Astrocyte (in vitro differentiated cells and primary cell): ENCODE results near the gene KIAA0319L. TPM values are rescaled to one million over a fixed set of nuclear protein-coding genes. Genes with fewer than 3 reads are reported as not detected.
"Not testable (repeated sequence)": the region's sequence is repeated elsewhere in the genome, so short reads cannot be mapped to it uniquely, and the experiment has no call there.

Experiments used
- DNase-seq: peaks from one replicate; pipeline ENCODE4 v3.0.0-alpha.2; 2010; ENCODE audit warnings: low read depth
- FAIRE-seq: peaks from 2 replicates; lab custom pipeline; 2011; peaks lifted over from hg19 to GRCh38; lab: Jason Lieb, UNC
- H2AFZ ChIP-seq: 2 replicates; pipeline ENCODE4 v1.6.0; 2012; ENCODE audit warnings: low read depth, low read length, inconsistent platforms
- H3K27ac ChIP-seq: 2 replicates; pipeline ENCODE4 v1.5.1; 2011; ENCODE audit warnings: low read depth, low read length, inconsistent platforms
- H3K27me3 ChIP-seq: 2 replicates; pipeline ENCODE4 v1.6.0; 2011; ENCODE audit warnings: low read length, inconsistent platforms; ENCODE audit not compliant: insufficient read depth
- H3K36me3 ChIP-seq: 2 replicates; pipeline ENCODE4 v1.5.1; 2011; ENCODE audit warnings: low read length, inconsistent platforms; ENCODE audit not compliant: insufficient read depth
- H3K4me1 ChIP-seq: 2 replicates; pipeline ENCODE4 v1.5.1; 2011; ENCODE audit warnings: low read length, inconsistent platforms; ENCODE audit not compliant: insufficient read depth
- H3K4me2 ChIP-seq: 2 replicates; pipeline ENCODE4 v1.6.0; 2012; ENCODE audit warnings: low read length, inconsistent platforms
- H3K4me3 ChIP-seq: 2 replicates; pipeline ENCODE4 v1.5.1; 2011; ENCODE audit warnings: low read depth, mild to moderate bottlenecking, low read length, inconsistent platforms; ENCODE audit not compliant: insufficient read depth
- H3K79me2 ChIP-seq: 2 replicates; pipeline ENCODE4 v1.6.0; 2012; ENCODE audit warnings: mild to moderate bottlenecking, low read length, inconsistent platforms; ENCODE audit not compliant: insufficient read depth
- H3K9ac ChIP-seq: 2 replicates; pipeline ENCODE4 v1.6.0; 2012; ENCODE audit warnings: mild to moderate bottlenecking, low read length, inconsistent platforms
- H3K9me3 ChIP-seq: 2 replicates; pipeline ENCODE4 v1.5.1; 2012; ENCODE audit warnings: low read depth, mild to moderate bottlenecking, low read length, inconsistent platforms; ENCODE audit not compliant: insufficient read depth
- H4K20me1 ChIP-seq: 2 replicates; pipeline ENCODE4 v1.6.0; 2012; ENCODE audit warnings: low read length, inconsistent platforms; ENCODE audit not compliant: insufficient read depth
- H3K27ac Mint-ChIP-seq: one replicate; pipeline ENCODE4 v1.8.0; 2021; ENCODE audit warnings: mild to moderate bottlenecking, mixed read lengths; ENCODE audit not compliant: unreplicated experiment
- H3K27me3 Mint-ChIP-seq: one replicate; pipeline ENCODE4 v1.8.0; 2021; ENCODE audit warnings: low read depth, mixed read lengths; ENCODE audit not compliant: unreplicated experiment
- H3K36me3 Mint-ChIP-seq: one replicate; pipeline ENCODE4 v1.8.0; 2021; ENCODE audit warnings: low read depth, mixed read lengths; ENCODE audit not compliant: unreplicated experiment
- H3K4me1 Mint-ChIP-seq: one replicate; pipeline ENCODE4 v1.8.0; 2021; ENCODE audit warnings: low read depth, mixed read lengths; ENCODE audit not compliant: unreplicated experiment
- H3K4me3 Mint-ChIP-seq: one replicate; pipeline ENCODE4 v1.8.0; 2021; ENCODE audit warnings: mild to moderate bottlenecking, moderate library complexity, mixed read lengths; ENCODE audit not compliant: unreplicated experiment
- H3K9me3 Mint-ChIP-seq: one replicate; pipeline ENCODE4 v1.8.0; 2021; ENCODE audit warnings: mild to moderate bottlenecking, mixed read lengths; ENCODE audit not compliant: unreplicated experiment
- CTCF ChIP-seq: IDR thresholded peaks from 2 replicates; pipeline ENCODE4 v1.5.1; 2011; ENCODE audit warnings: low read depth, mild to moderate bottlenecking, inconsistent platforms, low read length, moderate library complexity; ENCODE audit not compliant: insufficient read depth
- EZH2 ChIP-seq: IDR thresholded peaks from 2 replicates; pipeline ENCODE4 v1.6.1; 2012; ENCODE audit warnings: mild to moderate bottlenecking, low read length, inconsistent platforms; ENCODE audit not compliant: insufficient read depth
- total RNA-seq: library from RNA; stranded (reverse); gene quantifications from 2 replicates; pipeline ENCODE4 v1.2.1, GENCODE V29; 2021

Gene KIAA0319L
- total RNA-seq, 1 donor from 2014 or later: 42.5 TPM

- peak overlapping the region; percentile 69 for H3K4me2 ChIP-seq
- no peaks in the 10 kb centered on the region for H3K9me3 ChIP-seq
- H2AFZ ChIP-seq: peak overlapping the region; percentile 71
- Mint-ChIP-seq H3K9me3 (peaks cover 6% of the 10 kb centered on the region), H3K4me3 (no peak overlapping the region), H3K36me3 (peaks cover 4% of the 10 kb centered on the region), H3K27ac (no peak overlapping the region), H3K27me3 (peaks cover 39% of the 10 kb centered on the region), H3K4me1 (peaks cover 14% of the 10 kb centered on the region)
- FAIRE-seq (no peak), DNase-seq (no peak)
- peaks cover 57% of the 10 kb centered on the region for H3K27me3 ChIP-seq
- no peak overlapping the region for H3K27ac ChIP-seq
- H3K4me1 ChIP-seq: peaks cover 13% of the 10 kb centered on the region
- H3K79me2 ChIP-seq: no peaks in the 10 kb centered on the region
- H4K20me1 ChIP-seq: peaks cover 12% of the 10 kb centered on the region
- H3K36me3 ChIP-seq: no peaks in the 10 kb centered on the region
- peak overlapping the region; percentile 34 for H3K4me3 ChIP-seq
- H3K9ac ChIP-seq: no peak overlapping the region
- peak; percentile 70 for TF ChIP-seq EZH2
- TF ChIP-seq CTCF: no peak
Observed at GRCh38 chr1:35577071-35577998, 20.1 kb upstream of the KIAA0319L start.

- not testable (repeated sequence) for H3K9me3 Mint-ChIP-seq, H3K79me2 ChIP-seq, H3K27ac Mint-ChIP-seq, H2AFZ ChIP-seq, DNase-seq, H3K9ac ChIP-seq, H3K4me3 ChIP-seq, H3K36me3 Mint-ChIP-seq, H3K27ac ChIP-seq, H3K9me3 ChIP-seq, FAIRE-seq, H3K36me3 ChIP-seq, H3K4me3 Mint-ChIP-seq
- Mint-ChIP-seq H3K27me3 (peaks cover 45% of the 10 kb centered on the region), H3K4me1 (peaks cover 17% of the 10 kb centered on the region)
- Histone ChIP-seq H3K4me1 (peaks cover 13% of the 10 kb centered on the region), H3K27me3 (peaks cover 63% of the 10 kb centered on the region), H4K20me1 (peaks cover 13% of the 10 kb centered on the region), H3K4me2 (peak overlapping the region; percentile 22)
Observed at GRCh38 chr1:35576766-35577070, 19.5 kb upstream of the KIAA0319L start.

GRCh38 chr1:35576061-35576765 lies 19.0 kb upstream of the KIAA0319L start:
- Histone ChIP-seq H3K27me3 (peaks cover 68% of the 10 kb centered on the region), H4K20me1 (peaks cover 13% of the 10 kb centered on the region), H3K27ac (no peak overlapping the region), H3K4me2 (peak overlapping the region; percentile 22), H3K36me3 (no peaks in the 10 kb centered on the region), H3K4me1 (peaks cover 13% of the 10 kb centered on the region), H3K9me3 (no peaks in the 10 kb centered on the region), H3K4me3 (no peak overlapping the region), H3K9ac (no peak overlapping the region), H3K79me2 (no peaks in the 10 kb centered on the region), H2AFZ (no peak overlapping the region)
- no peak overlapping the region for H3K27ac Mint-ChIP-seq
- peaks cover 4% of the 10 kb centered on the region for H3K36me3 Mint-ChIP-seq
- peaks cover 50% of the 10 kb centered on the region for H3K27me3 Mint-ChIP-seq
- peaks cover 6% of the 10 kb centered on the region for H3K9me3 Mint-ChIP-seq
- DNase-seq: no peak
- TF ChIP-seq CTCF (no peak), EZH2 (no peak)
- FAIRE-seq: no peak
- no peak overlapping the region for H3K4me3 Mint-ChIP-seq
- peaks cover 17% of the 10 kb centered on the region for H3K4me1 Mint-ChIP-seq
